Activated naive CD8-positive, alpha-beta T cell (primary cell): Measurements from ENCODE around the gene ARHGAP23.
"Not testable (repeated sequence)": the region's sequence is repeated elsewhere in the genome, so short reads cannot be mapped to it uniquely, and the experiment has no call there.

Experiments
- H3K27ac Mint-ChIP-seq: one replicate; pipeline ENCODE4 v1.8.0; 2021; ENCODE audit warnings: mixed read lengths
- H3K27me3 Mint-ChIP-seq: one replicate; pipeline ENCODE4 v1.8.0; 2021; ENCODE audit warnings: mixed read lengths
- H3K36me3 Mint-ChIP-seq: one replicate; pipeline ENCODE4 v1.8.0; 2021; ENCODE audit warnings: mixed read lengths
- H3K4me1 Mint-ChIP-seq: one replicate; pipeline ENCODE4 v1.8.0; 2021; ENCODE audit warnings: low read depth, mixed read lengths
- H3K4me3 Mint-ChIP-seq: one replicate; pipeline ENCODE4 v1.8.0; 2021; ENCODE audit warnings: mild to moderate bottlenecking, mixed read lengths
- H3K9me3 Mint-ChIP-seq: one replicate; pipeline ENCODE4 v1.8.0; 2021; ENCODE audit warnings: low read depth, mixed read lengths

Gene ARHGAP23

DNA sequence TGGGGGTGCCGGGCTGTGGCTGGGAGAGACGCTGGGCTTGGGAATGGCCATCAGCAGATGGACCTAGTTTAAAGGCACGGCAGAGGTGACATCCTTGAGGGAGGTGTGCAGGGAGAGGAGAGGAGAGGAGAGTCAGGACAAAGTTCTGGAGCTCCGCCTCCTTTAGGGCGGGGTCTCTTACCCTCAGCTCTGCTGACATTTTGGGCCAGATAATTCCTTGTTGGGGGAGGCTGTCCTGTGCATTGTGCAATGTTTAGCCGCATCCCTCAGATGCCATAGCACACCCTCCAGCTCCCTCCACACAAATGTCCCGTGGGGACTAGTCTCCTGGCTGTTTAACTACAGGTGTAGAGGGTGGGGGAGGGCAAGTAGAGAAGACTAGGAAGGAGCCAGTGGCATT lies 48.3 kb downstream of the ARHGAP23 start:
- Mint-ChIP-seq H3K27ac (no peak overlapping the region), H3K27me3 (no peaks in the 10 kb centered on the region), H3K9me3 (no peaks in the 10 kb centered on the region), H3K36me3 (no peaks in the 10 kb centered on the region), H3K4me1 (no peaks in the 10 kb centered on the region), H3K4me3 (no peak overlapping the region)

GRCh38 chr17:38477417-38477816 lies 49.2 kb downstream of the ARHGAP23 start:
- H3K4me1 Mint-ChIP-seq, H3K27me3 Mint-ChIP-seq, H3K4me3 Mint-ChIP-seq, H3K9me3 Mint-ChIP-seq, H3K27ac Mint-ChIP-seq, H3K36me3 Mint-ChIP-seq: not testable (repeated sequence)

DNA sequence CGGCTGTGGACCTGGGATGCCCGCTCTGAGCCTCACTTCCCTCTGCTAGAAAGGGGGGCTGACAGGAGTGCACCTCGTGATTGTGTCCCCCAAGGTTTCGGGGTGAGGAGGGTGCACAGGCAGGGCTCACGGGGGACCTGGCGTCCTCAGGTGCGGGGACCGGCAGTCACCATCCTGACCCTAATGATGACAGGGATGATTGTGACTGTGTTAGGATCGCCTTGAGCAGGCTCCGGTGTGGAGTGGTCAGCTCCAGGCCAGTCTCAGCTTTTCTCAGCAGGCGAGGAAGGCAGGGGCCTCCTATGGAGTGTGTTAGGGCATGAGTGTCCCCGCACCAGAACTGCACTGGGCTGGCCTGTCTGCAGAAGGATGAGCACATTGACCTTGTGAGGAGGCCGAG lies 49.7 kb downstream of the ARHGAP23 start:
- H3K4me1 Mint-ChIP-seq, H3K27ac Mint-ChIP-seq, H3K36me3 Mint-ChIP-seq, H3K27me3 Mint-ChIP-seq, H3K4me3 Mint-ChIP-seq, H3K9me3 Mint-ChIP-seq: not testable (repeated sequence)

DNA sequence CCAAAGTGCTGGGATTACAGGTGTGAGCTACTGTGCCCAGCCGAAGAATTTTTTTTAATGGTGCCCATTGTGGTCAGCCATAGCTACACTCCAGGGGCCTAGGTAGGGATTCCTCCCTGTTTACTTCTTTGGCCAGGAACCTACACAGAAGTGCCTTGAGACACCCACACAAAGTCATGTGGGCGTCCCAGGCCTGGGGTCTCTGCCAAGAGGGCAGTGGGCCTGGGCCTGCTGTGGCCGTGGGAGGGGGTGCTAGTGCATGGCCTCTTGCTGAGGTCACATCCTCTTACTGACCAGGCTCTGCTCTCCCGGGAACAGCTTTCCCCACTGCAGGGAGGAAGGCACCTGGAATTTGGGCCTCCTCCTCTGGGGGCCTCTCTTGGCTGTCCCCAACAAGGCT lies 50.4 kb downstream of the ARHGAP23 start:
- H3K36me3 Mint-ChIP-seq, H3K27me3 Mint-ChIP-seq, H3K4me3 Mint-ChIP-seq, H3K9me3 Mint-ChIP-seq, H3K27ac Mint-ChIP-seq, H3K4me1 Mint-ChIP-seq: not testable (repeated sequence)

GRCh38 chr17:38482039-38482699 lies 53.9 kb downstream of the ARHGAP23 start:
- H3K27me3 Mint-ChIP-seq, H3K36me3 Mint-ChIP-seq, H3K27ac Mint-ChIP-seq, H3K4me3 Mint-ChIP-seq, H3K9me3 Mint-ChIP-seq, H3K4me1 Mint-ChIP-seq: not testable (repeated sequence)

DNA sequence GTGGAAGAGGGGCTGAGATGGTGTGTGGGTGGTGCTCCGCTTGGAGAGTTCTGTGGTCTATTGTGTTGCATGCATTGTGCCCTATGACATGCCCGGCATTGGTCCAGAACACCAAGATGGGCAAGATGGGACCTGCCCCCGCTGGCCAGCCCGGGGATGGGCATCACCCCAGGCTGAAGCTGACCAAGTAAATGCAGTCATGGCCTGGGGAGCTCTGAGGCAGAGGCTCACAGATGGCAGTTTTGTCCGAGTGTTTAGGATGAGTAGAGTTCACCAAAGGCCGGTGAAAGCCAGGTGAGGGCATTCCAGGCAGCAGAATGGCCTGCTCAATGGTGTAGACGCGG lies 54.4 kb downstream of the ARHGAP23 start:
- not testable (repeated sequence) for H3K4me3 Mint-ChIP-seq, H3K4me1 Mint-ChIP-seq, H3K36me3 Mint-ChIP-seq, H3K27ac Mint-ChIP-seq, H3K27me3 Mint-ChIP-seq, H3K9me3 Mint-ChIP-seq

GRCh38 chr17:38484242-38485145 lies 56.2 kb downstream of the ARHGAP23 start:
- H3K4me3 Mint-ChIP-seq, H3K4me1 Mint-ChIP-seq, H3K27me3 Mint-ChIP-seq: not testable (repeated sequence)

DNA sequence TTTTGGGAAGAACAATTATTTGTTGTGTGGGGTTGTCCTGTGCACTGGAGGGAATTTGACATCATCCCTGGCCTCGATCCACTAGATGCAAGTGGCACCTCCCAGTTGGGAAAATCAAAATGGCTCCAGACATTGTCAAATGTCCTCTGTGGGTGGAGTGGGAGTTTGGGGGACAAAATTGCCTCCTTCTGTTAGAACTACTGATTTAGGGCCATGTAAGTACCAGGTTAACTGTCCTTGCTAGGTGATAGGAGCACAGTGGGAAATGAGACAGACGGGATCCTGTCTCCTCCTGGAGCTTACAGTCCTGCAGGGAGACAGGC lies 56.8 kb downstream of the ARHGAP23 start:
- Mint-ChIP-seq H3K36me3 (no peaks in the 10 kb centered on the region), H3K27me3 (no peaks in the 10 kb centered on the region), H3K4me3 (no peak overlapping the region), H3K27ac (no peak overlapping the region), H3K9me3 (no peaks in the 10 kb centered on the region), H3K4me1 (peaks cover 3% of the 10 kb centered on the region)

More at GRCh38 chr17:38484242-38485145, 56.2 kb downstream of the ARHGAP23 start:
- H3K36me3 Mint-ChIP-seq, H3K27ac Mint-ChIP-seq, H3K9me3 Mint-ChIP-seq: not testable (repeated sequence)

GRCh38 chr17:38485681-38486298 lies 57.5 kb downstream of the ARHGAP23 start:
- H3K4me3 Mint-ChIP-seq, H3K4me1 Mint-ChIP-seq, H3K36me3 Mint-ChIP-seq, H3K27me3 Mint-ChIP-seq, H3K27ac Mint-ChIP-seq, H3K9me3 Mint-ChIP-seq: not testable (repeated sequence)

- not testable (repeated sequence) for H3K27ac Mint-ChIP-seq, H3K9me3 Mint-ChIP-seq, H3K36me3 Mint-ChIP-seq, H3K4me3 Mint-ChIP-seq, H3K27me3 Mint-ChIP-seq, H3K4me1 Mint-ChIP-seq
Measured at GRCh38 chr17:38489774-38490173, 61.5 kb downstream of the ARHGAP23 start.

- not testable (repeated sequence) for H3K36me3 Mint-ChIP-seq
Measured at GRCh38 chr17:38491346-38492066, 63.2 kb downstream of the ARHGAP23 start.

DNA sequence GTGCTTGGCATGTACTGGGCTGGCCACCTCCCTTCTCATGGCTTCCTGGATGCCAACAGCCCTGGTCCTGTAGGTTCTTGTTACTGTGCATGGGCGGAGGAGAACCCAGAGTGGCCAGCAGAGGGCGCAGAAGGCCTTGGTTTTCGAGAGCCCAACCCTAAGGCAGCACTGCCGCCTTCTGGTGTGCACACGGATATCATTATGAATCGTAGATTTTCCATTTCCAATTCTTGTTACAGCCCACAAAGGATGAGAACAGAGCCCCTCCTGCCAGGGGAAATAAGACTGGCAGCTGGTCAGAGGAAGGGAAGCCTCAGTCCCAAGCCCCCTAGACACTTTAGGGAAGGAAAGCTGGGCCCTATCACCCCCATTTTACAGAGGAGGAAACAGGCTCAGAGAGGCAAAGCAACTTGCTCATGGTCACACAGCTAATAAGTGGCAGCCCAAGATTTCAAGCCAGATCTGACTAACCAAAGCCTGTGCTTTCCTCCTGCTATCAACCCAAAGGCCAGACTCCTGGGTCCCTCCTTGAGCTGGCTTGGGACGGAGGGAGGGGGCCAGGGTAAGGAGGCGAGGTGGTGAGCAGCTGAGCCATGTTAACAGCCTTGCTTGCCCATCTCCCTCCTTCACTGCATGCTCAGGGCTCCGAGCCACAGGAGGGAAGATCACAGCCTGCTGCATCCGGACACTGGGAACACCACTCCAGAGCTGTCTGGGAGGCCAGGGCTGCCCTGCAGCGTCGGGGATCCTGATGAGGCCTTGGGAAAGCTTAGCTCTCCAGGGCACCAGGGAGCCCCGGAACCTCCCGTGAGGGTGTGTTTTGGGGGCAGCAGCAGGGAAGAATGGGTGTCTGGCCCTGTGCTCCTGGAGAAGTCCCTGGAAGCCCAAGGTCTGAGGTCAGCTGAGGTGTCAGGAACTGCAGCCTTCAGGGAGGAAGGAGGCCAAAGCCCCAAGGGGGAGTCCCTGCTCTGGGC lies 64.1 kb downstream of the ARHGAP23 start:
- not testable (repeated sequence) for H3K27ac Mint-ChIP-seq, H3K4me3 Mint-ChIP-seq, H3K36me3 Mint-ChIP-seq, H3K9me3 Mint-ChIP-seq, H3K27me3 Mint-ChIP-seq, H3K4me1 Mint-ChIP-seq

More at GRCh38 chr17:38491346-38492066, 63.2 kb downstream of the ARHGAP23 start:
- H3K4me3 Mint-ChIP-seq, H3K27me3 Mint-ChIP-seq, H3K9me3 Mint-ChIP-seq, H3K4me1 Mint-ChIP-seq, H3K27ac Mint-ChIP-seq: not testable (repeated sequence)

GRCh38 chr17:38494152-38494551 lies 65.9 kb downstream of the ARHGAP23 start:
- not testable (repeated sequence) for H3K36me3 Mint-ChIP-seq, H3K9me3 Mint-ChIP-seq, H3K4me1 Mint-ChIP-seq, H3K27ac Mint-ChIP-seq, H3K27me3 Mint-ChIP-seq, H3K4me3 Mint-ChIP-seq

DNA sequence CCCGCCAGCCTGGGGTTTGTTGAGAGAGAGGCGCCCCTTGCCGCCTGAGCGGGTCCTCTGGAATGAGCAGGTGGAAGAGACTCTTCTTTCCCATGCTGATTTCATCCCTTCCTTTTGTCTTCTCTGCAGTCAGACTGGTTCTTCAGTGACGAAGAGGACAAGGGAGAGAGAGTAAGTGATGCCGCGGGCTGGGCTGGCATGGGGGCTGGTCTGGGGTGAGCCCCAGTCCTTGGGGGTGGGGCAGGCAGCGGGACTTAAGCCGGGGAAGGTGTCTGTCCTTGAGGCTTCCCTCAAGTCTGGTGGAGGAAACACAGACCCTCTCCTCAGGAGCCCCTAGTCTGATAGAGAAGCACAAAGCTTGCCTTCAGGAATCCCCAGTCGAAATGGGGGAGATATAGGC lies 69.4 kb downstream of the ARHGAP23 start:
- not testable (repeated sequence) for H3K4me1 Mint-ChIP-seq, H3K36me3 Mint-ChIP-seq, H3K27ac Mint-ChIP-seq, H3K4me3 Mint-ChIP-seq, H3K27me3 Mint-ChIP-seq, H3K9me3 Mint-ChIP-seq
